A673 (cell line): ENCODE results near the gene PLTP. TPM values are rescaled to one million over a fixed set of nuclear protein-coding genes. Genes with fewer than 3 reads are reported as not detected.

Source experiments
- BruUV-seq: library from RNA; stranded (reverse); fragments of 400-500 nt; replicated peaks from 2 replicates; lab custom pipeline; 2021; lab: Mats Ljungman, UMichigan
- CTCF ChIA-PET: fragments of 300-600 bp; sonication (Branson Sonifier 250); formaldehyde crosslinking; loops from one replicate; lab custom pipeline; 2022; ENCODE audit warnings: antibody characterized with exemption; lab: Charles Lee
- POLR2A ChIA-PET: fragments of 300-600 bp; sonication (Branson Sonifier 250); formaldehyde crosslinking; loops from one replicate; lab custom pipeline; 2022; ENCODE audit warnings: antibody characterized with exemption; ENCODE audit not compliant: low non-redundant PET; lab: Charles Lee
- DNase-seq: peaks from one replicate; pipeline ENCODE4 v3.0.0-alpha.2; 2015; ENCODE audit warnings: low spot score
- H3K27ac ChIP-seq: fragments of 200-600 bp; sonication (generic); 2 replicates; pipeline ENCODE4 v1.5.1; 2016; ENCODE audit warnings: mixed run types, low read depth, mild to moderate bottlenecking, mixed read lengths, antibody characterized with exemption, low read length; ENCODE audit not compliant: poor library complexity, severe bottlenecking
- H3K27me3 ChIP-seq: fragments of 200-600 bp; sonication (generic); replicated peaks from 2 replicates; pipeline ENCODE4 v1.6.1; 2017; ENCODE audit warnings: mixed run types, low read depth, mild to moderate bottlenecking, mixed read lengths, antibody characterized with exemption, low read length; ENCODE audit not compliant: insufficient read depth, poor library complexity
- H3K36me3 ChIP-seq: fragments of 200-600 bp; sonication (generic); 2 replicates; pipeline ENCODE4 v1.6.1; 2016; ENCODE audit warnings: mixed run types, mild to moderate bottlenecking, mixed read lengths, antibody characterized with exemption, low read length; ENCODE audit not compliant: insufficient read depth, poor library complexity, severe bottlenecking
- H3K4me1 ChIP-seq: fragments of 200-600 bp; sonication (generic); 2 replicates; pipeline ENCODE4 v1.6.1; 2017; ENCODE audit warnings: mixed run types, mild to moderate bottlenecking, mixed read lengths, antibody characterized with exemption, low read length; ENCODE audit not compliant: insufficient read depth, poor library complexity, severe bottlenecking
- H3K4me3 ChIP-seq: fragments of 200-600 bp; sonication (generic); 2 replicates; pipeline ENCODE4 v1.5.1; 2016; ENCODE audit warnings: low read depth, mixed run types, mild to moderate bottlenecking, mixed read lengths, low read length; ENCODE audit not compliant: poor library complexity, severe bottlenecking
- H3K9me3 ChIP-seq: fragments of 200-600 bp; sonication (generic); 2 replicates; pipeline ENCODE4 v1.6.1; 2016; ENCODE audit warnings: mixed run types, low read depth, mild to moderate bottlenecking, mixed read lengths, antibody characterized with exemption, low read length; ENCODE audit not compliant: poor library complexity, severe bottlenecking
- CTCF ChIP-seq: fragments of 300-800, 200-600 bp; sonication (generic); conservative IDR thresholded peaks from 2 replicates; pipeline ENCODE4 v1.5.1; 2017; ENCODE audit warnings: low read depth, mild to moderate bottlenecking, antibody characterized with exemption, low read length, moderate library complexity, mixed read lengths
- EZH2 ChIP-seq: fragments of 200-600 bp; sonication (generic); IDR thresholded peaks from 2 replicates; pipeline ENCODE4 v1.6.1; 2017; ENCODE audit warnings: borderline replicate concordance, low read depth, mild to moderate bottlenecking, mixed read lengths, antibody characterized with exemption, low read length; ENCODE audit not compliant: poor library complexity, severe bottlenecking
- intact Hi-C: fragments of 100-400 bp; cut with micrococcal nuclease; formaldehyde crosslinking; loops from one replicate; pipeline ENCODE4 v1.10.0; 2022; ENCODE audit not compliant: unreplicated experiment
- total RNA-seq: library from RNA; stranded (reverse); gene quantifications from 2 replicates; pipeline ENCODE4 v1.2.3, GENCODE V29; 2021

PLTP gene
- total RNA-seq, 1 experiment from 2014 or later: 58.3 TPM

- no peak overlapping the region for H3K27ac ChIP-seq
- BruUV-seq: no TSS peak
- no peak for DNase-seq
- ChIA-PET POLR2A (interaction anchor here (0.9 kb wide), 1 partner anchor 27 kb away, joined by 7 read pairs; no protein-coding TSS in a partner anchor), CTCF (no interaction called here)
- no peaks in the 10 kb centered on the region for H3K4me1 ChIP-seq
- H3K27me3 ChIP-seq: no peaks in the 10 kb centered on the region
- intact Hi-C loops: no loop called here
- no peaks in the 10 kb centered on the region for H3K9me3 ChIP-seq
- peaks cover 76% of the 10 kb centered on the region for H3K36me3 ChIP-seq
- TF ChIP-seq EZH2: no peak
- no peak for TF ChIP-seq CTCF
- H3K4me3 ChIP-seq: no peak overlapping the region
These were observed 41.7 kb upstream of the PLTP start for GRCh38 chr20:45953672-45954071.

GRCh38 chr20:45952861-45953260, 40.9 kb upstream of the PLTP start:
- Histone ChIP-seq H3K27ac (peak overlapping the region; percentile 42), H3K4me1 (no peaks in the 10 kb centered on the region), H3K9me3 (no peaks in the 10 kb centered on the region), H3K36me3 (peaks cover 78% of the 10 kb centered on the region), H3K4me3 (no peak overlapping the region), H3K27me3 (no peaks in the 10 kb centered on the region)
- TF ChIP-seq EZH2 (no peak), CTCF (no peak)
- CTCF ChIA-PET: no interaction called here
- BruUV-seq: no TSS peak
- POLR2A ChIA-PET: interaction anchor here (0.7 to 0.9 kb wide), 2 partner anchors 28 to 140 kb away, joined by 3 to 7 read pairs; no protein-coding TSS in a partner anchor
- DNase-seq: no peak
- intact Hi-C loops: no loop called here

GRCh38 chr20:45951925-45952834, 40.2 kb upstream of the PLTP start:
- intact Hi-C loops: no loop called here
- Histone ChIP-seq H3K27me3 (no peaks in the 10 kb centered on the region), H3K36me3 (peaks cover 78% of the 10 kb centered on the region), H3K9me3 (no peaks in the 10 kb centered on the region), H3K4me3 (no peak overlapping the region), H3K4me1 (no peaks in the 10 kb centered on the region), H3K27ac (peak overlapping the region; percentile 42)
- no TSS peak for BruUV-seq
- CTCF ChIA-PET: no interaction called here
- DNase-seq: no peak
- POLR2A ChIA-PET: interaction anchor here (0.7 kb wide), 1 partner anchor 139 kb away, joined by 3 read pairs; no protein-coding TSS in a partner anchor
- TF ChIP-seq EZH2 (no peak), CTCF (no peak)
